HG03025 (cell line): ENCODE results near the gene EMC9.

Experiments used
- ATAC-seq: cut with Tn5 transposase; IDR thresholded peaks from one replicate; pipeline ENCODE4 v1.9.1; 2021; ENCODE audit warnings: mild to moderate bottlenecking, moderate library complexity; ENCODE audit not compliant: unreplicated experiment, low FRiP score

The EMC9 gene, protein sequence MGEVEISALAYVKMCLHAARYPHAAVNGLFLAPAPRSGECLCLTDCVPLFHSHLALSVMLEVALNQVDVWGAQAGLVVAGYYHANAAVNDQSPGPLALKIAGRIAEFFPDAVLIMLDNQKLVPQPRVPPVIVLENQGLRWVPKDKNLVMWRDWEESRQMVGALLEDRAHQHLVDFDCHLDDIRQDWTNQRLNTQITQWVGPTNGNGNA

DNA sequence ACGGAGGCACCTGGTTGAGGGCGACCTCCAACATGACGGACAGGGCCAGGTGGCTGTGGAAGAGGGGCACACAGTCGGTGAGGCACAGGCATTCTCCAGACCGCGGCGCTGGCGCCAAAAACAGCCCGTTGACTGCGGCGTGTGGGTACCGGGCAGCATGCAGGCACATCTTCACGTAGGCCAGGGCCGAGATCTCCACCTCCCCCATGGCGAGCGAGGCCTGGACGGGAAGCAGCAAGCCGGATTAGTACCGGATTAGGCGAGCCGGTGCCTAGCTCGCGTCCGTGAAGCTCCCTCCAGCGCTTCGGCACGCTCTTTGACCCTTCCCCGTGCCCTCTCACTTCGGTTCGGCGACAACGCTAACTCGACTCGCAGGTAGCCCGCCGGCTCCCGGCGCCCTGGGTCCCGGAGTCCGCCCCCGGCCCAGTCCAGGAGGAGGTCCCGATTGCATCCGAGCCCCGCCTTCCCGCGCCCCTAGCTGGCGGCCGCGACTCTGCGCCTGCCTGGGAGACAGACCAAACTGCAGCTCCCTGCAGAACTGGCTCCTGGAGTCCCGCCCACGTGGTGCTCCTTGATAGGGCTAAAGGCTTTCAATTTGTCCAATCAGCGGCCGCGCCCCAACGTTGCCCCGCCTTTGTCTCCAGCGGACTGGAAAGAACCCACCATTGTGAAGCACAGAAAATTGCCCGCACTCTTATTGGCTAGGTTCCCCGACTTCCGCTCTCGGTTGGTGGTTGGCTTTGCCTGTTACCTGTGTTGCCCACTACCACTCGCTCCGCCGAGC is at the start of gene EMC9:
Gene EMC9 (minus strand): TSS at position 495 of the 784 bp plus-strand sequence. CDS start 287 bp downstream, at position 208.
- ATAC-seq = peak; percentile 80

DNA sequence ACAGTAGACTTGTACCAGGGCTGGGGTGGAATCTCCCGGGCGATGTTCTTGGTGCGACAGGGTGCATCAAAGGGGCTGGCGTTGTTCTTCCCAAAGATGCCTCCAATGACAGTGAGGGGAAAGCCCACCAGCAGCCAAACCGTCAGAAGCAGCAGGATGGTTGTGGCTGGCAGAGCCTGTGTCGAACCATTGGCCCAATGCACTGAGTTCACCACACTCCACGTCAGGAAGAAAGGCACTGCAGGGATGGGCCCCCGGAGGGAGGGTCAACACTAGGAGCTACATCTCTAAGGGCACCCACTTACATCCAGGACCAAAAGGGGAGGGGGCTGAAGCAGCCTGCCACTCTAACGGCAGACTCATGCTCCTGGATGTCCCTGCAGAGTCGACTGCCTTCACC is 49.0 kb upstream of the EMC9 start:
- no peak for ATAC-seq

DNA sequence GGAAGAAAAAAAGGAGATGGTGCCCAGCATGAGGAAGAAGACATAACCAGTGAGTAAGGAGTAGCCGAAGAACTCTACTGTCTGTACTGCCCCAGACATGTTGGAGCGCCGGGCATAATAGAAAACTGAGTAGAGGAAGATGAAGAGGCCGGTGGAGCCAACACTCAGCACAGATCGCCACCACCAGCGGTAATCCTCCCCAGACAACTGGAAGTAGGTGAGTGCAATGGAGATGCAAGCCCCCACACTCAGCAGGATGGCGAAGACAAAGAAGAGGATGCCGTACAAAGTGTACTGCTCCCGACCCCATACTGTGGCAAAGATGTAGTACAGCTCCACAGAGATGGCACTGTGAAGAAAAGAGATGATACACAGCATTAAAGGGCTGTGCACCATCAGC is 48.1 kb upstream of the EMC9 start:
- no peak for ATAC-seq

DNA sequence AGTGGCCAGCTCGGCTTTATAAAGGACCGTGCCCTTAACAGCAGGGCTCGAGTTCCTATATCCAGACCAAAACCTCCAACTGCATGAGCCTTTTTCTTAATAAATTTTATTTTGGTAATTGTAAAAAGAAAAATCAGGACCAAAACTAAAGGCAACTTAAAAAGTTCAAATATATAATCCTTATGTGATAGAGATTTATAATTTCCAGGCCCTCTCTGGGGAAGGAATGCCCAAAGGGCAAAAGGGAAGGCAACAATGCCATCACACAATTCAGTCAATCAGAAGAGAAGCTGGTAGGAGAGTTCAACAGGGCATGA is 47.6 kb upstream of the EMC9 start:
- ATAC-seq = no peak

DNA sequence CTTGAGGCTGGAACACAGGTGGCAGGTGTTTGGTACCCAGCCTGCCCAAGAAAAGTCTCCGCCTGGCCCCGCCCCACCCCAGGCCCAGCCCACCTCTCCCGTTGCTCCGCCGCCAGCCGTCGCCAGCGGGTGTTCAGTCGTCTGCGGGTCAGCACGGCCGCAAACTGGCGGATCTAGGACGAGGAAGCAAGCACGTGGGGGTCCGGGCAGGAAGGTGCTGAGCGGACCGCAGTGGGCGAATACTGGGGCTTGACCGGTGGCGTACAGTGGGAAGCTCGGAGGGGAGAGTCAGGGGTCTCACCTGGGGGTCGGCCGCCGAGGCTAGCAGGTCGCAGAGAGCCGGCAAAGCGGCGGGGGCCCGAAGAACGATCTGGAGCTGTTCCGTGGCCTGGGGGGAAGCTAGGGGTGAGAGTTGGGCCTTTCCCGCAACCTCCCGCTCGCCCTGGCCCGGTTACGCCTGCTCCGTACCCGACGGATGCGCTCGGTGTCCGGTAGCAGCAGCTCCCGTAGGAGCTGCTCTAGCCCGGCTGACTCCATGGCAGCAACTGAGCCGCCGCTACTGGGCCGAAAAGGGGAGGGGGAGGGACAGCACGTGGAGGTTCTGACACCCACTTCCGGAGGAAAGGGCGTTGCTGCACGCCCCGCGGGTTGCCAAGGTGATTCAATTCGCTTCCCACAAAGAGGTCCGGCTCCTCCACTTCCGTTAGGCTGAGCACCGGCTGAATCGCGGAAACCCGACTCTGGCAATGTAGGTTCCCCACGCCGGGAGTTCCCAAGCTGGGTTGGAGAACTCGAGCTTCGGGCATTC is 47.1 kb upstream of the EMC9 start, which contains the start of gene IPO4:
Gene IPO4 (minus strand): TSS at position 566 of the 808 bp plus-strand sequence. CDS start 29 bp downstream, at position 537.
- ATAC-seq = peak; percentile 82

DNA sequence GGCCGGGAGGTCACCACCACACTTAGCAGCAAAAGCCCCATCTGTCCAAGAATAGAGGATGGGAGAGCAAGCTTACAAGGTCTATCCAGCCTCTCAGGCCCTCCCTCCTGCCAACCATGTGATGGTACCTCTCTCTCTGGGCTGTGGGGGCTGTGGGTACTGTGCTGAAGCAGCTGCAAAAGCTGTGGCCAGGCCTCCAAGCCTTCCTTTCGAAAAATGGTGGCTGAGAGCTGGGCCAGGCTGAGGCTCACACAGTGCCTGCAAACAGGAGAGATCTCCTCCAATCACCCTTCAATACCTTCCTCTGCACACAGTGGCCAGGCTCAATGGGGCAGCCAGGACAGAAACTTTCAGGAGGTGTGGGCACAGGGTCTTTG is 46.1 kb upstream of the EMC9 start:
- ATAC-seq = no peak

DNA sequence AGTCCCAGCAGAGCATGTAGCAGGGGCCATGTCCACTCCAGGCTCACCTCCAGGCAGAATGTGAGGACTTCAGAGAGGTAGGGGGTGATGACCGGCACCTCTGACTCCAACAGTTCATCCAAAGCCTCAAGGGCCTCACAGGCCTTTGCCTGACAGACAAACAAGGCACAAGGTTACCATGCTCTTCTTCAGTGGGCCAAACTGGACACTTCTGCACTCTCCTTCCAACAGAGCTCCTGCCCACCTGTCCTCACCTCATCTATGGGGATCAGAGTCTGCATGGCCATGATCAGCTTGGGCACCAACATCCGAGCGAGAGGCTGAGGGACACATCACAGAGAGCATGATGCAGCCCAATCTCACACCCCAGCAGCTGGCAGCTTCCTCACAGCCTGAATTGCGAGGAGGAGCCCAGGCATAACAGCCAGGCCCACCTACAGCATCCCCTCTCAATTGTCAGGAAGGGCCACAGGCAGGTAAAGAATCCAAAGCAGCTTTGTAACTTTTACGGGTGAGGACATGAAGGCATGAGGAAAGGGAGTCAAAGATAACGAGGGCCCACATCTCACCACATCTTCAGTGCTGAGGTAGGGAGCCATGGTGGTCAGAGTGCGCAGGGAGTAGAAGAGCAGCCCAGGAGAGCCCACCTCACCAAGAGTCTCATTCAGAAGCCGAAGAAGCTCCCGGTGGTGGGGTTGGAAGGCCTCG is 45.6 kb upstream of the EMC9 start:
- ATAC-seq = no peak

DNA sequence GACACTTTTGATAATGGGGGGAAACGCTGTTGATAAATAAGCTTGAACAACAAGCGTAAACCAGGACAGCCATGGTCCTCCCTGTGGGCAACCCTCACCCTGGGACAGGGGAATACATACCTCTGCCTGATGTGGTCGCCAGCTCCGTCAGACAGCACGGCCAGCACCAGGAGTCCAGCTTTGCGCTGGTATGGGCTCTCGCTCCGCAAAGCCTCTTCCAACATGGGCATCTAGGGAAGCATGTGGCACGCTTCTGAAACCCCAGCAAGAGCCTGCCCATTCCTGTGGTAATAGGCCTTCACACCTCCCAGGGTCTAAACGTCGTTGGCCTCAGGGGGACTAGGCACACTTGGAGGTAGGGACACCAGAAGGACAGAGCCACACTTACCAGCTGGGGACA is 44.4 kb upstream of the EMC9 start:
- ATAC-seq = no peak

DNA sequence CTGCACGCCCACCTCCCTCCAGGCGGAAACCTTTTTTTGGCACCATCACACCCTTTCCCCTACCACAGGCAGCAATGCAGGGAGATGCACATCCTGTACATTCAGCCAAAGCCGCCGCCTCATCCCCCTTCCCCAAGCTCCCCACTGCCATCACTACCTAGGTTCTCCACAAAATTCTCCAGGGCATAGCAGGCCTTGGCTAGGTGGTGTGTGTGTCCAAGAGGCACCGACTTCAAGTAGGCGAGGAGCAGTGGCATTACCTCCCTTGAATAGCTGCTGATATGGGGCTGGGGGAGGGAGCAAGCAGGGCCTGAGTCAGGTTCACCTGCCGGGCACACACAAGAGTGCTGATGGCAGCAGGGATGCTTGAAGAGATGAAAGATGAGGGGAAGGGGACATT is 43.6 kb upstream of the EMC9 start:
- ATAC-seq = no peak

DNA sequence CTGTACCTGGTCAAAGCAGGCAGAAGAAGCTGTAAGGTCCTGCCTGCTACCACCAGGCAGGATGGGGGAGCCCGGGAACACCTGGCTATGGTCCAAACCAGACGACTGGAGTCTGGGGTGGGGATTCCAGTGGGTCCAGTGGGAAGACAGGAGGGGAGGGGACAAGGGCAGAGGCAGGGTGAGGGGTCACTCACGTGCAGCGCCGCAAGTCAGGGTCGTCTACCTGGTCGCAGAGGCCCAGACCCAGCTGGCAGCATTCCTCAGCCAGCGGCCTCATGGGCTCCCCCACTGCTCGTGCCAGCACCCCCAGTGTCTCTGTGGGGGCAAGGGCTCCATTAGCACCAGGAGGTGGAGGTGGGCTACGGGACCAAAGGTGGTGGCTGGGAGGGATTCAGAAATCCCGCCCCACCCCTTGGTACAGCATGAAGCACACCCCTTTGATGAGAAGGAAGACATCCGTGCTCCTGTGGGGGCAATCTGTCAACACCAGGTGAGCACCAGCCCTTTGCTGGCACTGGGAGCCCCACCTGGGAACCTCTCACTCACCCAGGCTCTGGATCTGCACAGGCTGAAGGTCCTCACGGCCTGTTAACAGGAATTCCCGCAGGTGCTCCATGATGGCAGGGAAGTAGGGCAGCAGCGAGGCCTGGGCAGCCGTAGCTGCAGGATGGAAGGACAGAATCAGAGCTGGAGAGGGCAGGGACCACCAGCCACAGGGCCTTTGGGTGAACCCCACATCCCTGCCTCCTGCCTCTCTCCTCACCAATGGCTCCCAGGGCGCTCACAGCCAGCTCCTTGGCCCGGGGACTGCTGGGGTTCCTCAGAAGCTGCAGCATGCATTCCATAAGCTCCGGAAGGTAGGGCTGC is 42.9 kb upstream of the EMC9 start:
- ATAC-seq = no peak

DNA sequence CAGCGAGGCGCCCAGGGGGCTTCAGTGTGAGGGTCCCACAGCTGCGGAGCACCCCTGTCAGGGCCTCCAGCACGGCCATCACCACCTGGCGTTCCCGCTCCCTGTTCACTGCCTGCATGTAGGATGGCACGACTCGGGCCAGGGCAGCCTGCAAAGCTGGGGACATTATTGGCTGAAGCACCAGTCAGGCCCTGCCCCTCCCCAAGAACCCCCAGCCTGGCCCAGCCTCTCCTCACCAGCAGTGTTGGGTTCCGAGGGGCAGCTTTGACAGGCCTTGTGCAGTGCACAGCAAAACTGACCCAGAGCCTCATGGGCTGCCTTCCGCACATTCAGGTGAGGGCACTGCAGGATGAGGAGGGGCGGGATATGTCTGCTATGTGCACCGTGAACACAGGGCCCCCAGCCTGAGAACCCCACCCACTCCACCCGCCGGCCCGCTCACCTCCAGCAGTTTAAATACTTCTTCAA is 41.7 kb upstream of the EMC9 start:
- ATAC-seq = no peak

DNA sequence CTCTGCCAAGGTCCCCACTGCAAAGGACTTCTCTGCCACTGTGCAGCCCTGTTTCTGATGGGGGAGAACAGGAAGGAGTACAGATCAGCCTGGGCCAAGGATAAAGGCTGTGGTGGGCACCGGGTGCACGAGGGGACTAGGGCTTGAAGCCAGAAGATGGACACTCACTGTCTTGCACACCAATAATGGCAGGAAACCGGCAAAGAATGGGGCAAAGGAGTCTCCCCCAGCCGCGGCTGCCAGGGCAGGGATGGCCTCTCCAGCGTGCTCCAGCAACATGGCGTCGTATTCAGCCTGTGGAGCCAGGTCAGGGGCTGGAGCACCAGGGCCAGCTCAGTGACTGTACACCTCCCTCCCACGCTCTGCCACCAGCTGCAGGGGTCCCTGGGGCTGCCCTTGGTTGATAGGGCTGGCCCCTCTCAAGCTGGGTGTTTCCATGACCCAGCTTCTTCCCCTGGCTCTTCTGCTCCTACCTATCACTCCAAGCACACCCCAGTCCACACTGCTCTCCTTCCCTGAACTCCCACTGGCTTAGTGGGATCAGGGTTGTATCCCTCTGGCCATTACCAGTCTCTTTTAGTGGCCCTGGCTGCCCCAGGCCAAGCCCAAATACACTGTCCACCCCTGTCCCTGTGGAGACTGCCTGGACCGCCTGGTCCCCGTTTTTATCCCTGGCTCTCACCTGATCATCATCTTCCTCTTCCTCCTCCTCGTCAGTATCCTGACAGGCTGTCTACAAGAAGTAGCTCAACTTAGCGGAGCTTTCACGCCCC is 40.9 kb upstream of the EMC9 start:
- ATAC-seq = no peak

DNA sequence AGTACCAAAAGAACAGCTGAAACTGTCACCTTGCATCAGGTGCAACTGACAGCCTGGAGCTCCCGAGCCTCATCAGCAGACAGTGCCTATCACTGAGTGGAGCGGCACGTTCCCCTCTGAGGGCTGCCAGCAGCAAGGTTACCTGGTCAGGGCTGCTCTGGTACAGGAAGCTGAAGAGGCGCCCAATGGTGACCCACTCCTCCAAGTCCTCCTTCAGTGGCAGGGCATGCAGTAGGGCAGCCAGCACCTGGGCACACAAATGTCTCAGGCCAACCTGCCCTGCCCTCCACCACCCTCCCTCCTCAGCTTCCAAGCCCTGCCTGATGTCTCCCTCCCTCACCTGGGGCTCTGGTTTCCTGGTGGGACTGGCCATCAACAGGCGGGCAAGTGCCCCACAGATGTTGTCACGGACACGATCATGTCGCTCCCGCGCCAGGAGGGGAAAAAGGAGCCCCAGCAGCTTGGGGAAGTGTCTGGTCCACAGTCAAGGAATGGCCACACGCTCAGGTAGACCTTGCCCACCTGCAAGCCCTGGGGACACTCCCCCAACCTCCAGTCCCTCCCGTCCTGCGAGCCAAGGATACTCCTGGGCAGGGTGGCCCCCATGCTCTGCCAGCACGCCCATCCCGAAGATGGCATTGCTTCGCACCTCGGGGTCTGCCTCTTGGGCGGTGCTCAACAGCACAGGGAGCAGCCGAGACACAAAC is 40.1 kb upstream of the EMC9 start:
- ATAC-seq = no peak

DNA sequence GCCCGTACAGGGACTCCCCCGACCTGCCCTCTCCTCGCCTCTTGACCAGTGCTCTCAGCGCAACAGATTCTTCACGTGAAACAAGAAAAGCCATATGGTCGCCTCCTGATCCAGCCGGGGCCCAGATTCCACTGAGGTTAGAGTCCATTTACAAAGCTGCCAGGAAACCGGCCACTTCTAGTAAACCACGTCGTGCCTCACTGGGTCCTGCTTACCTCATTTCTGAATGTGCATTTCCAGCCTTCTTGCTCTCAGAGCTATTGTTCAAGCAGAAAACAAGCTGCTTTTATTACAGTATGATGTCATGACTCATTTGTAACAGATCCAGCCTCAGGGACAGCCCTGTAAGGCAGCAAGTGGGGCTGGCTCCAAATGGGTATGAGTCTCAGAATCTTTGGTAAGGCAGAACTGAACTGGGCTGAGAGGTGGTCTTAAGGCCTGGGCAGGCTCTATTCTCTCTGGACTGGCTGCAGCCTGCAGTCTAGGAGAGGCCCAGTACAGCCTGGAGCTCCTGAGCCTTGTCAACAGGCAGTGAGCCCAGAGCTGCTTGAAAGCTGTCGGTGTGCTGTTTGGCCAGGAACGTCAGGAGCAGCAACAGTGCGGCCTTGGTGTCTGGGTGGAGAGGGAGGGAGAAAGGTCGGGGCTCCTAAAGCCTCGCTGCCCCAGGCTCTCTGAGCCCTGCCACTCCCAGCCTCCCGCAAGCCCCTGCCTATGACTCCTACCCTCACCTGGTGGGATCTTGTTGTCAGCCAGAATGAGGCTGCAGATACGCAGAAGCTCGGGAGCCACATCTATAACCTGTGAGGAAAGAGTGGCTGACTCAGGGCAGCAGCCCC is 38.8 kb upstream of the EMC9 start:
- no peak for ATAC-seq

DNA sequence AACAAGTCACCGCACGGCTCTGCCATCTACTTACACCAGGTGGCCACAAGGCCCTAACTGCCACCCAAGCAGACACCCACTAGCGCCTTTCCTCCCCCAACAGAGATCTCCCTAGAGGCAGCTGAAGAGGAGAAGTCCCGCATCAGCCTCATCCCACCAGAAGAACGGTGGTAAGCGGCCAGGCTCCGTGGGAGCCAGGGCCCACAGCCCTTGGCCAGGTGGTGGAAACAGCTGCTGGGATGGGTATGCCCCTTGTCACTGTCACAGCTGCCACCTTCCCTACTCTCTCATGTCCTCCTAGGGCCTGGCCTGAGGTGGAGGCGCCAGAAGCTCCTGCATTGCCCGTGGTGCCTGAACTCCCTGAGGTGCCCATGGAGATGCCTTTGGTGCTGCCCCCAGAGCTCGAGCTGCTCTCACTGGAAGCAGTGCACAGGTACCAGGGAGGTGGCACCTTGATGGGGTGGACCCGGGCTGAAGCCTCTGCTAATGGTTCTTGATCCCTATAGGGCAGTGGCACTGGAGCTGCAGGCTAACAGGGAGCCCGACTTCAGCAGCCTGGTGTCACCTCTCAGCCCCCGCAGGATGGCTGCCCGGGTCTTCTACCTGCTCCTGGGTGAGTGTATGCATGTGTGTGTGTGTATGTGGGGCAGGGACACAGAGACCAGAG is 38.0 kb upstream of the EMC9 start:
- no peak for ATAC-seq

DNA sequence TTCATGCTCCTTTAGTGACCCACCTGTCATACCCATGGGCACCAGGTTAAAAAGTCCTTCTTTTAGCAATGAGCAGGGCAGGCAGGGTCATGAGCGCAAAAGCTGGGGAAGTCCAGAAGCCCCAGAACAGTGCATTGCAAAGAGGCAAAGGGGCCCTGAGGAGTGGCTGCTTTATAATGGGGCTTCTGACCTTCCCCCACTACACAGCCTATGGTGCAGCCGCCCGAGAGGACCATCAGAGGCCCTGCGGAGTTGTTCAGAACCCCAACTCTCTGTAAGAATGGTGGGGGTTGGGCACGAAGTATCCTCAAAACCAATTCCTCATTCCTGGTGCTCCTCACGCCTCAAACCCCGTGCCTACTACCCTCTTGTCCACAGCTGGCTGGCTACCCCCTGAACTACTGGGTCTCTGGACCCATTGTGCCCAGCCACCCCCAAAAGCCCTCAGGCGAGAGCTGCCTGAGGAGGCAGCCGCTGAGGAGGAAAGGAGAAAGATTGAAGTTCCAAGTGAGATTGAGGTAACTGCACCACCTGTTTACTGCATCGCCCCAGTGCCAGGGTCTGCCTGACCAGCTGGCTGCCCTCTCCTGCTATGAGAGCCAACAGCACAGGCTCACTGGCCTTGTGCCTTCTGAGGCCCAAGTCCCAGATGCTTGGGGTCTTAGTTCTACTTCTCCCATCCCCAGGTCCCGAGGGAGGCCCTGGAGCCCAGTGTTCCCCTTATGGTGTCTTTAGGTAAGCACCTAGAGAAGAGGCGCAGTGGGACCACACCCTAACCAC is 37.2 kb upstream of the EMC9 start:
- ATAC-seq = no peak
